Keratinocyte (primary cell): ENCODE results near the gene TRIM69. TPM values are rescaled to one million over a fixed set of nuclear protein-coding genes. Genes with fewer than 3 reads are reported as not detected.

Experiments used
- DNase-seq: peaks from one replicate; pipeline ENCODE4 v3.0.0-alpha.2; 2011; ENCODE audit warnings: low read depth, missing footprints, low spot score
- FAIRE-seq: peaks from 2 replicates; lab custom pipeline; 2011; peaks lifted over from hg19 to GRCh38; lab: Jason Lieb, UNC
- H2AFZ ChIP-seq: 2 replicates; pipeline ENCODE4 v1.6.0; 2012; ENCODE audit warnings: low read length, control low read depth, inconsistent platforms; ENCODE audit not compliant: control insufficient read depth
- H3K27ac ChIP-seq: 2 replicates; pipeline ENCODE4 v1.5.1; 2011; ENCODE audit warnings: low read length; ENCODE audit not compliant: control insufficient read depth, insufficient read depth
- H3K27me3 ChIP-seq: 3 replicates; pipeline ENCODE4 v1.6.0; 2011; ENCODE audit warnings: low read length; ENCODE audit not compliant: control insufficient read depth, insufficient read depth; ENCODE audit errors: extremely low read depth
- H3K36me3 ChIP-seq, 2 experiments: 2 replicates in 1 of 2; 3 replicates in 1 of 2; pipeline ENCODE4 v1.5.1; 2011; ENCODE audit warnings: low read length in 2 of 2, mild to moderate bottlenecking in 1 of 2; ENCODE audit not compliant: control insufficient read depth in 2 of 2, insufficient read depth in 2 of 2; ENCODE audit errors: extremely low read depth in 1 of 2
- H3K4me1 ChIP-seq: 3 replicates; pipeline ENCODE4 v1.5.1; 2011; ENCODE audit warnings: low read length; ENCODE audit not compliant: control insufficient read depth, insufficient read depth; ENCODE audit errors: extremely low read depth
- H3K4me2 ChIP-seq: 3 replicates; pipeline ENCODE4 v1.6.0; 2011; ENCODE audit warnings: low read depth, low read length; ENCODE audit not compliant: control insufficient read depth, insufficient read depth; ENCODE audit errors: extremely low read depth
- H3K4me3 ChIP-seq, 3 experiments: fragments of 200-600 bp in 1 of 3; sonication (generic) in 1 of 3; 2 replicates in 2 of 3; 3 replicates in 1 of 3; pipeline ENCODE4 v1.5.1; 2011 to 2016; ENCODE audit warnings: low read length in 3 of 3, mild to moderate bottlenecking in 3 of 3, control low read depth in 2 of 3, inconsistent platforms in 1 of 3, low read depth in 1 of 3, mixed read lengths in 1 of 3, mixed run types in 1 of 3, moderate library complexity in 1 of 3; ENCODE audit not compliant: control insufficient read depth in 2 of 3, insufficient read depth in 2 of 3; ENCODE audit errors: extremely low read depth in 1 of 3
- H3K79me2 ChIP-seq: 2 replicates; pipeline ENCODE4 v1.6.0; 2012; ENCODE audit warnings: low read length; ENCODE audit not compliant: control insufficient read depth, insufficient read depth
- H3K9ac ChIP-seq: 3 replicates; pipeline ENCODE4 v1.6.0; 2011; ENCODE audit warnings: low read length; ENCODE audit not compliant: control insufficient read depth, insufficient read depth; ENCODE audit errors: extremely low read depth
- H3K9me1 ChIP-seq: 3 replicates; pipeline ENCODE4 v1.6.0; 2011; ENCODE audit warnings: low read length; ENCODE audit not compliant: control insufficient read depth, insufficient read depth; ENCODE audit errors: extremely low read depth
- H3K9me3 ChIP-seq: 2 replicates; pipeline ENCODE4 v1.5.1; 2012; ENCODE audit warnings: low read depth, low read length; ENCODE audit not compliant: control insufficient read depth
- H4K20me1 ChIP-seq: 3 replicates; pipeline ENCODE4 v1.6.0; 2011; ENCODE audit warnings: low read length; ENCODE audit not compliant: control insufficient read depth, insufficient read depth; ENCODE audit errors: extremely low read depth
- EZH2 ChIP-seq: IDR thresholded peaks from one replicate; pipeline ENCODE4 v1.6.1; 2012; ENCODE audit warnings: inconsistent platforms, mild to moderate bottlenecking, low read length, moderate library complexity
- dilution Hi-C: fragments of 300-500 bp; cut with MboI; formaldehyde crosslinking; loops from one replicate; pipeline ENCODE4 v1.7.0; 2020; ENCODE audit warnings: low sequenced_read_pairs; ENCODE audit not compliant: extremely low pct_ligation_motif_present
- polyA plus RNA-seq, 5 experiments: library from polyadenylated mRNA; depleted of rRNA in 3 of 5; stranded (reverse) in 3 of 5; stranded (forward) in 1 of 5; unstranded in 1 of 5; fragments of >200 nt; gene quantifications; 1 replicate in 1 of 5; 2 replicates in 3 of 5; 3 replicates in 1 of 5; pipeline versions ENCODE4 v1.2.1 to v1.2.3, GENCODE V29; 2011 to 2012; ENCODE audit warnings: missing spikeins in 2 of 5, low read depth in 1 of 5, low replicate concordance in 1 of 5
- TF ChIP-seq, protein P1 (sequence below), 3 experiments: IDR thresholded peaks in 1 of 3; conservative IDR thresholded peaks in 1 of 3; optimal IDR thresholded peaks in 1 of 3; 2 replicates in 2 of 3; 3 replicates in 1 of 3; pipeline versions ENCODE3 to v1.5.1; 2011; ENCODE audit warnings: low read length in 3 of 3, mild to moderate bottlenecking in 3 of 3, moderate library complexity in 2 of 3, control low read depth in 1 of 3, inconsistent platforms in 1 of 3; ENCODE audit not compliant: insufficient read depth in 2 of 3; ENCODE audit errors: extremely low read depth in 1 of 3

TRIM69 gene
- polyA plus RNA-seq, 1 donor (not counting 4 experiments of a cell fraction or from before 2014, with no cell fraction given): 11.0 TPM

GRCh38 chr15:44734839-44735481, 1.4 kb upstream of the TRIM69 start:
- no peak for TF ChIP-seq EZH2
- TF ChIP-seq, protein P1, sequence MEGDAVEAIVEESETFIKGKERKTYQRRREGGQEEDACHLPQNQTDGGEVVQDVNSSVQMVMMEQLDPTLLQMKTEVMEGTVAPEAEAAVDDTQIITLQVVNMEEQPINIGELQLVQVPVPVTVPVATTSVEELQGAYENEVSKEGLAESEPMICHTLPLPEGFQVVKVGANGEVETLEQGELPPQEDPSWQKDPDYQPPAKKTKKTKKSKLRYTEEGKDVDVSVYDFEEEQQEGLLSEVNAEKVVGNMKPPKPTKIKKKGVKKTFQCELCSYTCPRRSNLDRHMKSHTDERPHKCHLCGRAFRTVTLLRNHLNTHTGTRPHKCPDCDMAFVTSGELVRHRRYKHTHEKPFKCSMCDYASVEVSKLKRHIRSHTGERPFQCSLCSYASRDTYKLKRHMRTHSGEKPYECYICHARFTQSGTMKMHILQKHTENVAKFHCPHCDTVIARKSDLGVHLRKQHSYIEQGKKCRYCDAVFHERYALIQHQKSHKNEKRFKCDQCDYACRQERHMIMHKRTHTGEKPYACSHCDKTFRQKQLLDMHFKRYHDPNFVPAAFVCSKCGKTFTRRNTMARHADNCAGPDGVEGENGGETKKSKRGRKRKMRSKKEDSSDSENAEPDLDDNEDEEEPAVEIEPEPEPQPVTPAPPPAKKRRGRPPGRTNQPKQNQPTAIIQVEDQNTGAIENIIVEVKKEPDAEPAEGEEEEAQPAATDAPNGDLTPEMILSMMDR (optimal IDR thresholded peaks at IDR 0.05 in 1 of 3, IDR thresholded peaks at IDR 0.05 in 1 of 3, conservative IDR thresholded peaks at IDR 0.05 in 1 of 3; ENCODE audit: extremely low read depth in 1 of 3, insufficient read depth in 2 of 3, low read length in 3 of 3): no peak
- H3K9me1 ChIP-seq: no peaks in the 10 kb centered on the region
- no peak overlapping the region for H3K4me2 ChIP-seq
- no peaks in the 10 kb centered on the region for H4K20me1 ChIP-seq
- no peak overlapping the region for H2AFZ ChIP-seq
- FAIRE-seq: no peak
- H3K79me2 ChIP-seq: no peaks in the 10 kb centered on the region
- no peak overlapping the region for H3K9ac ChIP-seq
- H3K27ac ChIP-seq: no peak overlapping the region
- no peaks in the 10 kb centered on the region for H3K9me3 ChIP-seq
- H3K27me3 ChIP-seq: no peaks in the 10 kb centered on the region
- dilution Hi-C loops: loop anchor here (5.0 kb wide), 1 partner anchor 52 kb away; no protein-coding TSS in a partner anchor
- no peak for DNase-seq
- peaks cover 5% of the 10 kb centered on the region for H3K4me1 ChIP-seq
- no peak overlapping the region for H3K4me3 ChIP-seq
- no peaks in the 10 kb centered on the region for H3K36me3 ChIP-seq

DNA sequence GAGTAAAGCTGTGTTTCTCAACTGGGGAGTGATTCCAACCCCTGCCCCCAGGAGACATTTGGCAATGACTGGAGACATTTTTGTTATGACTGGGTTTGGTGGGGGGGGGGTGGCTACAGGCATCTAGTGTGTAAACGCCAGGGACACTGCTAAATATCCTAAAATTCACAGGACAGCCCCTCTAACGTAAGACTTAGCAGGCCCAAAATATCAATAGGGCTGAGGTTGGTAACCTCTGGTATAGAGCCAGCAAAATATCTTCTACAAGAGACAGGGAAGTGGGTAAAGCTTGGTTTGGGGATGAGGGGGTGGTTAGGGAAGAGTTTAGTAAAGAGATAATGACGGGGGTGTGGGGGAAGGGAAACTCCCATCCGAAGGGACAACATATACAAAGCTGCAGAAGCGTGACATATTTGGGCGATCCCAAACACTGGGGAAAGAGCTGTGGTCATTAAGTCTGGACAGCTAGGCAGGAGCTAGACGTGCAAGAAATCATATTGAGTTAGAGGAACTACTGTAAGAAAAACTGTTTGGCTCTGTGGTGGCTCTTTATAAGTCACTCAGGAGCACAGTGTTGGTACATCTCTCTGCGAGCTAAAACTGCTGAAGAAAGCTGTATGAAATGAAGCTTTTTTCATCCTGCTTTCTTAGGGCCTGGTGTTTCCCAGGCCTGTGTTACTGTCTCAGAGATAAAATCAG, 697 bp upstream of the TRIM69 start:
- no peak for FAIRE-seq

More for the DNA sequence above, 697 bp upstream of the TRIM69 start:
- Histone ChIP-seq H3K4me1 (no peaks in the 10 kb centered on the region), H3K27me3 (no peaks in the 10 kb centered on the region), H3K4me3 (no peak overlapping the region), H3K9me1 (no peaks in the 10 kb centered on the region), H3K36me3 (no peaks in the 10 kb centered on the region), H3K79me2 (no peaks in the 10 kb centered on the region), H2AFZ (no peak overlapping the region), H3K27ac (no peak overlapping the region), H4K20me1 (no peaks in the 10 kb centered on the region), H3K9me3 (no peaks in the 10 kb centered on the region), H3K4me2 (no peak overlapping the region), H3K9ac (no peak overlapping the region)
- no peak for TF ChIP-seq EZH2
- TF ChIP-seq, protein P1 (optimal IDR thresholded peaks at IDR 0.05 in 1 of 3, IDR thresholded peaks at IDR 0.05 in 1 of 3, conservative IDR thresholded peaks at IDR 0.05 in 1 of 3; ENCODE audit: extremely low read depth in 1 of 3, insufficient read depth in 2 of 3, low read length in 3 of 3): no peak
- no peak for DNase-seq
- dilution Hi-C loops: loop anchor here (5.0 kb wide), 1 partner anchor 52 kb away; no protein-coding TSS in a partner anchor
